ENCODE measurements around the gene OXCT2. TPM values are rescaled to one million over a fixed set of nuclear protein-coding genes. Genes with fewer than 3 reads are reported as not detected.

OXCT2 gene
- total RNA-seq, 2 donors from 2014 or later = 3.4 to 4.1 TPM

GRCh38 chr1:39755965-39756659, 15.0 kb downstream of the OXCT2 start:
- no peak for DNase-seq (ENCODE audit: low spot score)
- Histone ChIP-seq H3K27ac (no peak overlapping the region), H3K36me3 (peaks cover 45% of the 10 kb centered on the region), H3K9me3 (no peaks in the 10 kb centered on the region), H3K4me1 (ENCODE audit: control insufficient read depth in 1 of 2, low read depth in 2 of 2) (peaks cover 11 to 38% of the 10 kb centered on the region in 2 donors), H3K27me3 (replicated peaks; ENCODE audit: insufficient read depth) (no peaks in the 10 kb centered on the region), H3K4me3 (no peak overlapping the region)
- no peak for TF ChIP-seq CTCF (IDR thresholded peaks at IDR 0.05)
- ATAC-seq (ENCODE audit: insufficient number of reproducible peaks, low FRiP score, low read depth) = no peak

- Histone ChIP-seq H3K27ac (peak overlapping the region; percentile 71 to 75), H3K36me3 (peaks cover 54% of the 10 kb centered on the region), H3K4me3 (no peak overlapping the region), H3K27me3 (replicated peaks; ENCODE audit: insufficient read depth) (no peaks in the 10 kb centered on the region), H3K9me3 (no peaks in the 10 kb centered on the region), H3K4me1 (ENCODE audit: control insufficient read depth in 1 of 2, low read depth in 2 of 2) (peaks cover 11 to 38% of the 10 kb centered on the region in 2 donors)
- no peak for ATAC-seq (ENCODE audit: insufficient number of reproducible peaks, low FRiP score, low read depth)
- no peak for DNase-seq (ENCODE audit: low spot score)
- no peak for TF ChIP-seq CTCF (IDR thresholded peaks at IDR 0.05)
These were observed 16.1 kb downstream of the OXCT2 start for GRCh38 chr1:39754906-39755504.

DNA sequence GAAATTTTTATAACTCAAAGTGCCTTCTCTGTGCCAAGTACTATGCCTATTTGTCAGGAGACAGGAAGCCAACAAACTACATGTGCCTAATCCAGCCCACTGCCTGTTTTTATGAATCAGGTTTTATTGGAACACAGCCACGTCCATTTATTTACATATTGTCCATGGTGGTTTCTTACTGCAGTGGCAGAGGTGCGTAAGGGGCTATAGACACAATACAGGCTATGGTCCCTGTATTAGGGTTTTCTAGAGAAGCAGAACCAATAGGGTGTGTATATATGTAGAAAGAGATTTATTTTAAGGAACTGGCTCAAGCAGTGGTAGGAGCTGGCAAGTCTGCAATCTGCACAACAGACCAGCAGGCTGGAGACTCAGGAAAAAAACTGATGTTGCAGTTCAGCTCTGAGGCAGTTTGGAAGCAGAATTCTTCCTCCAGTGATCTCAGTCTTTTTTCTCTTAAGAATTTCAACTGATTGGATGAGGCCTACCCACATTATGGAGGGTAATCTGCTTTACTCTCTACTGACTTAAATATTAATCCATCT, 17.1 kb downstream of the OXCT2 start:
- no peak for TF ChIP-seq CTCF (IDR thresholded peaks at IDR 0.05)
- no peaks in the 10 kb centered on the region for H3K27me3 ChIP-seq (replicated peaks; ENCODE audit: insufficient read depth)
- H3K27ac ChIP-seq = peak overlapping the region; percentile 71 to 75
- peak; percentile 57 for ATAC-seq (ENCODE audit: insufficient number of reproducible peaks, low FRiP score, low read depth)
- no peaks in the 10 kb centered on the region for H3K9me3 ChIP-seq
- H3K4me3 ChIP-seq = no peak overlapping the region
- no peak for DNase-seq (ENCODE audit: low spot score)
- H3K36me3 ChIP-seq = peaks cover 54% of the 10 kb centered on the region
- peaks cover 11 to 38% of the 10 kb centered on the region in 2 donors for H3K4me1 ChIP-seq (ENCODE audit: control insufficient read depth in 1 of 2, low read depth in 2 of 2)

- DNase-seq (ENCODE audit: low spot score) (no peak), ATAC-seq (ENCODE audit: insufficient number of reproducible peaks, low FRiP score, low read depth) (peak; percentile 8)
- Histone ChIP-seq H3K4me3 (no peak overlapping the region), H3K9me3 (no peaks in the 10 kb centered on the region), H3K27me3 (replicated peaks; ENCODE audit: insufficient read depth) (no peaks in the 10 kb centered on the region), H3K4me1 (ENCODE audit: control insufficient read depth in 1 of 2, low read depth in 2 of 2) (peaks cover 11 to 38% of the 10 kb centered on the region in 2 donors), H3K27ac (peak overlapping the region; percentile 71 to 75), H3K36me3 (peaks cover 55% of the 10 kb centered on the region)
- no peak for TF ChIP-seq CTCF (IDR thresholded peaks at IDR 0.05)
These were observed 17.8 kb downstream of the OXCT2 start for GRCh38 chr1:39753132-39754025.

Data from thoracic aorta (tissue), 2 donors.